ENCODE data around the gene CCDC6.

Gene CCDC6

GRCh38 chr10:59917922-59918321 is 11.6 kb upstream of the CCDC6 start:
- TF ChIP-seq CTCF (IDR thresholded peaks at IDR 0.05; ENCODE audit: extremely low read depth, insufficient read depth, missing control alignments): no peak
- in situ Hi-C loops (cut with MboI; ENCODE audit: low pct_unique_long_range_greater_than_20kb, low sequenced_read_pairs, unreplicated experiment): loop anchor here (25.0 kb wide), 1 partner anchor 281 kb away; no protein-coding TSS in a partner anchor
- no peak for DNase-seq (ENCODE audit: low spot score)

- no peak for TF ChIP-seq CTCF (IDR thresholded peaks at IDR 0.05; ENCODE audit: extremely low read depth, insufficient read depth, missing control alignments)
- in situ Hi-C loops (cut with MboI; ENCODE audit: low pct_unique_long_range_greater_than_20kb, low sequenced_read_pairs, unreplicated experiment): loop anchor here (25.0 kb wide), 1 partner anchor 276 kb away; no protein-coding TSS in a partner anchor
- no peak for DNase-seq (ENCODE audit: low spot score)
These were observed 7.3 kb upstream of the CCDC6 start for GRCh38 chr10:59913547-59914237.

GRCh38 chr10:59910867-59911266 is 4.5 kb upstream of the CCDC6 start:
- DNase-seq (ENCODE audit: low spot score): no peak
- no peak for TF ChIP-seq CTCF (IDR thresholded peaks at IDR 0.05; ENCODE audit: extremely low read depth, insufficient read depth, missing control alignments)
- in situ Hi-C loops (cut with MboI; ENCODE audit: low pct_unique_long_range_greater_than_20kb, low sequenced_read_pairs, unreplicated experiment): loop anchor here (25.0 kb wide), 1 partner anchor 274 kb away; no protein-coding TSS in a partner anchor

- no peak for DNase-seq (ENCODE audit: low spot score)
- no peak for TF ChIP-seq CTCF (IDR thresholded peaks at IDR 0.05; ENCODE audit: extremely low read depth, insufficient read depth, missing control alignments)
- in situ Hi-C loops (cut with MboI; ENCODE audit: low pct_unique_long_range_greater_than_20kb, low sequenced_read_pairs, unreplicated experiment): loop anchor here (25.0 kb wide), 1 partner anchor 273 kb away; no protein-coding TSS in a partner anchor
These were observed 3.5 kb upstream of the CCDC6 start for GRCh38 chr10:59909815-59910214.

GRCh38 chr10:59908808-59909143 is 2.4 kb upstream of the CCDC6 start:
- DNase-seq (ENCODE audit: low spot score): no peak
- in situ Hi-C loops (cut with MboI; ENCODE audit: low pct_unique_long_range_greater_than_20kb, low sequenced_read_pairs, unreplicated experiment): loop anchor here (25.0 kb wide), 1 partner anchor 271 kb away; no protein-coding TSS in a partner anchor
- no peak for TF ChIP-seq CTCF (IDR thresholded peaks at IDR 0.05; ENCODE audit: extremely low read depth, insufficient read depth, missing control alignments)

GRCh38 chr10:59907918-59908807 is 1.8 kb upstream of the CCDC6 start:
- TF ChIP-seq CTCF (IDR thresholded peaks at IDR 0.05; ENCODE audit: extremely low read depth, insufficient read depth, missing control alignments): no peak
- in situ Hi-C loops (cut with MboI; ENCODE audit: low pct_unique_long_range_greater_than_20kb, low sequenced_read_pairs, unreplicated experiment): loop anchor here (25.0 kb wide), 1 partner anchor 271 kb away; no protein-coding TSS in a partner anchor
- DNase-seq (ENCODE audit: low spot score): peak; percentile 44

All from GM13977 (cell line).